HG03045 (cell line): ENCODE results near the gene SEPTIN10.
"Not testable (repeated sequence)": the region's sequence is repeated elsewhere in the genome, so short reads cannot be mapped to it uniquely, and the experiment has no call there.

Source experiments
- ATAC-seq: cut with Tn5 transposase; IDR thresholded peaks from one replicate; pipeline ENCODE4 v1.9.1; 2021; ENCODE audit warnings: mild to moderate bottlenecking, moderate library complexity; ENCODE audit not compliant: unreplicated experiment

SEPTIN10 gene

DNA sequence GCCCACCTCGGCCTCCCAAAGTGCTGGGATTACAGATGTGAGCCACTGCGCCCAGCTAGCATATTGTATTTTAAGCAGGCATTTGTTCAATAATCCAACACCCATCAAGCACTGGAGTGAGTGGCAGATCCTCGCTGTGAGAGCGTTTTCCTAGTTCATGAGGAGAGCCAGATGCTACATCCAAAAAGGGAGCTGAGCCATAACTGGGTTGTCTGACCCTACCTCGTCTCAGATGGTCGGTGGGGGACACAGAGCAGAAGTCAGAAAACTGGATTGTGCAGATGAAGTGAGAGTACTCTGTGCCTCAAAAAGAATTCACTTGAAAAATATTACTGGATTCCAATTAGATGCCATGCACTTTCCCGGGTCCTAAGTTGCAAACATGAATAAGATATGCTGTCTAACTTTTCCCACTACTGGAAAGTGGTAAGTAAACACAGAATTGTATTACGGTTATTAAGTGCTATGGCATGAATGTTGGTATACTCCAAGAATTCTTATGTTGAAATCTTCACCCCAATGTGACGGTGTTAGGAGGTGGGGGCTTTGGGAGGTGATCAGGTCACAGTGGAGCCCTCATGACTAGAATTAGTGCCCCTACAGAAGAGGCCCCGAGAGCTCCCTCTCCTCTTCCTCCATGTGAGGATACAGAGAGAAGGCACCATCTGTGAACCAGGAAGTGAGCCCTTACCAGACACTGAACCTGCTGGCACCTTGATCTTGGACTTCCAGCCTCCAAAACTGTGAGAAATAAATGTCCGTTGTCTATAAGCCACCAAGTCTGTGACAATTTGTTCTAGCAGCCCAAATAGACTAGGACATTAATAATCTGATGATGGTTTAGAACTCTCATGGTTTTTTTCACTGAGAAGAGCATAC is 21.9 kb upstream of the SEPTIN10 start:
- ATAC-seq, result no peak

DNA sequence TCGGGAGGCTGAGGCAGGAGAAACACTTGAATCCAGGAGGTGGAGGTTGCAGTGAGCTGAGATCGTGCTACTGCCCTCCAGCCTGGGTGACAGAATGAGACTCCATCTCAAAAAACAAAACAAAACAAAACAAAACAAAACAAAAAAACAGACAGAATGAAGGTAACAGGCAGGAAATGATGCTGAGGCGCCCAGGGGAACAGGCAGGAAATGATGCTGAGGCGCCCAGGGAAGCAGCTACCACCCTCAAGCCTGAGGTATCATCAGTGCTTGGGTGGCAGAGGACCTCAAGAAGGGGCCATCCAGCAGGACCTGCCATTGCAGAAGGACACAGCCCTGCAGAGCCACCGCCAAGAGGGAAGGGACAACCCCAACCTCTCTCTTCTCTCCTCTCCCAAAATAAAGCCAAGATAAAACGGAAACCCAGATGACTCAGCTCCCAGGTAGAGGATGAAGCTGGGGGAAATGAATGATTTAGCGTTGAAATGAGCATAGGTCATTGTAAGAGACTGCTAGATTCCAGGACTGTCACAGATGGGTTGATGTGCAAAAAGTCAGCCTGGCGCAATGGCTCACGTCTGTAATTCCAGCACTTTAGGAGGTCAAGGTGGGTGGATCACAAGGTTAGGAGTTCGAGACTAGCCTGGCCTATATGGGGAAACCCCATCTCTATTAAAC is 19.7 kb upstream of the SEPTIN10 start:
- no peak for ATAC-seq

- no peak for ATAC-seq
Observed at GRCh38 chr2:109632158-109632789, 18.5 kb upstream of the SEPTIN10 start.

GRCh38 chr2:109631741-109632140 is 18.0 kb upstream of the SEPTIN10 start:
- no peak for ATAC-seq

- ATAC-seq, result no peak
Observed at GRCh38 chr2:109630441-109631430, 17.0 kb upstream of the SEPTIN10 start.

GRCh38 chr2:109629867-109630266 is 16.1 kb upstream of the SEPTIN10 start:
- no peak for ATAC-seq

DNA sequence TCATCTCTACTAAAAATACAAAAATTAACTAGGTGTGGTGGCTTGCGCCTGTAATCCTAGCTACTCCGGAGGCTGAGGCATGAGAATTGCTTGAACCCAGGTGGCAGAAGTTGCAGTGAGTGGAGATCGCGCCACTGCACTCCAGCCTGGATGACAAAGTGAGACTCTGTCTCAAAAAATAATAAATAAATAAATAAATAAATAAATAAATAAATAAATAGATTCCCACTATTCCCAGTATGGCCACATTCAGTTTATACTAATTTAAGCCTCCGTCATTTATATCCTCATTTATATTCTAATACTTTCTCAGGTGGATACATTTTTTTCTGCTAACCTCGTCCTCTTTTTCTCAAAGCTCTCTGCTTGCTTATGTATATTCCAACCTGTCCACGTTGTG is 14.6 kb upstream of the SEPTIN10 start:
- not testable (repeated sequence) for ATAC-seq

- no peak for ATAC-seq
Observed at GRCh38 chr2:109624339-109624738, 10.6 kb upstream of the SEPTIN10 start.

DNA sequence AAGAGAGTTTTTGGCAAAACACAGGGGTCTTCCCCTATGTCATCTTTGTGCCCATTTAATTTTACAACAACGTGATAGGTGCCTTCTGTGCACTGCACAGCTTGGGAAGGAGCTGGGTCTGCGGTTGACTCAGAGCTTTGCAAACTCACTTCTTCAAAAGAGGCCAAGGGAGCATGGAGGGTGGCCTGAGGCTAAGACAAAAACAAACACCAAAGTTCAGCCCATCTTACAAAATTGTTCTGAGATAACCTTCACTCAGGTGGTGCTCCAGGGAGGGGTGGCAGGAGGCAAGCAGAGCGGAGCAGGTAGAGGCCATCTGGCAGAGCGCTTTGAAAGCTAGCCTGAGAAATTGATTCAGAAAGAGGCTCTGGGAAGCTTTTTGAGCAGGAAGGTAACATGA is 10.2 kb upstream of the SEPTIN10 start:
- no peak for ATAC-seq

- ATAC-seq, result no peak
Observed at GRCh38 chr2:109623297-109623696, 9.5 kb upstream of the SEPTIN10 start.

DNA sequence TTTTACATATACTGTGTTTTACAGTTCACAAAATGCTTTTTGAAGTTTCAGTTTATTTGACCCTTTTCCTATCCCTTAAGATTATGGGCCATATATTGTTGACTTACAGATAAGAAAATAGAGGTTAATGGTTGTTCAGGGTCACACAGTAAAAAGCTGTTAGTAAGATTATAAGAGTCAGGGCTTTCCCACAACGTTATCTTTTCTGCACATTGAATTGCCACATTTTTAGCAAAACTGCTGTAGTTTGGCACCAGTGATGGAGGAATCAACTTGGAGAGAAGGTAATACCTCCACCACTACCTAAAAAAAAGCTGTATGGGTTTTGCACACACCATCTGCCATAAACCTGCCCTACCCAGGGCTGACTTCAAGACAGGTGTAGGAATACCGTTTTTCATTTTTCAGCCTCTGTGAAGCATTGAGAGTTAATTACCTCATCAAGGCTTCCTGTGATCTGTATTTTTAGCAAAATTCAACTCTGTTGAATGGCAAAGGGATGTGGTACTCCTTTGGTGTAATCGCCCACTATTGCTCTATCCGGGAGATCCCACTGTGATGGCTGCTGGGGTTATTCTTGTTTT is 5.4 kb upstream of the SEPTIN10 start:
- ATAC-seq, result no peak

- ATAC-seq, result no peak
Observed at GRCh38 chr2:109616184-109616583, 2.4 kb upstream of the SEPTIN10 start.

- ATAC-seq, result no peak
Observed at GRCh38 chr2:109615637-109616144, 1.9 kb upstream of the SEPTIN10 start.

GRCh38 chr2:109614715-109615636 is 1.2 kb upstream of the SEPTIN10 start:
- ATAC-seq, result no peak

DNA sequence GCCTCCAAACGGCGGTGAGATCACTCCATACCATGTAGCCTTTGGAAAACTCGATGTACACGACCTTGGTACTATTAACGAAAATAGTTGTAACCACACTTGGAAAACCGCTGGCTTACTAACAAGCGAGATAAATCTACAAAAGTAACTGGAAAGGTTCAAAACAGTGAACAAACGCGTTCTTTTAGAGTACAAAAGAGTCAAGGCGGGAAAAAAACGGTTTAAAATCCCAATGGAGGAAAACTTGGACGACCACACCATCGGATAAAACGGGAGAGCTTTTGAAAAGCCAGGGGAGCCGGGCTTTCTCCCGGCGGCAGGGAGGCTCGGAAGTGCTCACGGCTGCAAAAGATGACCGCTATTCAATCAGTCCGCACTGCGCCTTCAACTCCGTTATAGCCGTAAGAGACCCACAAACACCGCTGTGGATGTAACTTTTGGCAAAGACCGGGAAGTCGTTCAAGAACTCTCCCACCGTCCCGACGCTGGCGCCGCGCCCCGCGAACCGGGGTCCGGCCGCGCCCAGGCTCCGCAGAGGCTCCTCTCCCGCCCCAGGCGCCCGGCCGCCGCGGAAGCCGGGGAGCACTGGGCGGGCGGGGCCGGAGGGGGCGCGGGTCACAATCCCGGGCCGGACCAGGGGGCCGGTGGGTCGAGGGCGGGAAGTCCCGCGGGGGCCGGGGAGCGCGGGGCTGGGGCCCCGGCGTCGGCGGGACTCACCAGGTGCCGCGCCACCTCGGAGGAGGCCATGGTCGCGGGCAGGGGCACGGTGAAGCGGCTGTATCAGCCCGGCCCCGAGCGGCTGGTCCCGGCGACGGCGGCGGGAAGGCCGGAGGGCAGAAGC is 465 bp downstream of the SEPTIN10 start:
- peak; percentile 36 for ATAC-seq

DNA sequence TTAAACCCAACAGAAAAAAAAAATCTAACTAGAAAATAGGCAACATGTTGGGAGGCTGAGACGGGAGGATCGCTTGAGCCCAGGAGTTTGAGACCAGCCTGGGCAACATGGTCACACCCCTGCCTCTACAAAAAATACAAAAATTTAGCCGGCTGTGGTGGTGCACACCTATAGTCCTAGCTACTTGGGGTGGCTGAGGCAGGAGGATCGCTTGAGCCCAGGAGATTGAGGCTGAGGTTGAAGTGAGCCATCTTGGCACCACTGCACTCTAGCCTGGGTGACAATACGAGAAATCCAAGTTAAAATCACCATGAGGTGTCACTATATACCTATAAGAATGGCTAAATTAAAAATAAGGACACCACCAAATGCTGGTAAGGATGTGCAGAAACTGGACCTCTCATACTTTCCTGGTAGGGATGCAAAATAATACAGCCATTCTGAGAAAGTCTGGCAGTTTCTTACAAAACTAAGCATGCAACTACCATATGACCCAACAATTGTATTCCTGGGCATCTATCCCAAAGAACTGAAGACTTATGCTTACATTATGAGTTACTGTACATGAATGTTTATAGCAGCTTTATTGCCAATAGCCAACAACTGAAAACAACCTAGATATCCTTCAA is 2.2 kb downstream of the SEPTIN10 start:
- ATAC-seq, result no peak

GRCh38 chr2:109609352-109610024 is 4.3 kb downstream of the SEPTIN10 start:
- no peak for ATAC-seq
